Measurements from ENCODE around the gene SLAMF7. TPM values are rescaled to one million over a fixed set of nuclear protein-coding genes. Genes with fewer than 3 reads are reported as not detected.

The SLAMF7 gene
- total RNA-seq, 3 donors from 2014 or later, result 6.4 to 12.7 (median 10.1) TPM

DNA sequence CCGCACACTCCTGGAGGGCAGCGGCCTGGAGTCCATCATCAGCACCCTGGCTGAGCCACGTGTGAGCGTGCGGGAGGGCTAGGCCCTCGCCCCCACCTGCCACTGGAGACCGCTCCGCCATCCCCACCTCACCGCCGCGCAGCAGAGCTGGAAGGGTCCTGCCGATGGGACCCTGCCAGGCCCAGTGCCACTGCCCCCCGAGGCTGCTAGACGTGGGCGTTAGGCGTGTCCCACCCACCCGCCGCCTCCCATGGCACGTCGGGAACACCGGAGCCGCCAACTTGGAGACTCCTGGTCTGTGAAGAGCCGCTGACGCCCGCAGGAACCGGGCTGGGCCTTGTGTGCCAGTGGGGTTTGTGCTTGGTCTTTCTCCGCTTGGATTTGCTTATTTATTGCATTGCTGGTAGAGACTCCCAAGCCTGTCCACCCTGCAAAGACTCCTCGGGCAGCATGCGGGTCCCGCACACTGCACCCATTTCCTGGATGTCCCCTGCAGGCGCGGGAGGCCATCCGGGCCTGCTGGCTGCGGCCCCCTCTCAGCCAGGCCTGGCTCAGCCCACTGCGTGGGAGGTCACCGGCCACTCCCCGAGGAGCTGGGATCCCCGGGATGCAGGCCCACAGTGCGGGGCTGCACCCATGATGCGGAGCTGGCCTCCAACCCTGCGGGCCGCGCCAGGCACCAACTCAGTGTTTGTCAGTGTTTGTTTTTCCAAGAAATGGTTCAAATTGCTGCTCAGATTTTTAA, 63.0 kb downstream of the SLAMF7 start:
- Histone ChIP-seq H3K4me3 (no peak overlapping the region), H3K9me3 (peaks cover 6% of the 10 kb centered on the region), H3K36me3 (ENCODE audit: low read depth) (no peaks in the 10 kb centered on the region), H3K4me1 (ENCODE audit: low read depth) (no peaks in the 10 kb centered on the region)
- DNase-seq, result no peak
- ATAC-seq, result no peak
- intact Hi-C loops (cut with DNase I, micrococcal nuclease), result no loop called here
- TF ChIP-seq, protein P1, sequence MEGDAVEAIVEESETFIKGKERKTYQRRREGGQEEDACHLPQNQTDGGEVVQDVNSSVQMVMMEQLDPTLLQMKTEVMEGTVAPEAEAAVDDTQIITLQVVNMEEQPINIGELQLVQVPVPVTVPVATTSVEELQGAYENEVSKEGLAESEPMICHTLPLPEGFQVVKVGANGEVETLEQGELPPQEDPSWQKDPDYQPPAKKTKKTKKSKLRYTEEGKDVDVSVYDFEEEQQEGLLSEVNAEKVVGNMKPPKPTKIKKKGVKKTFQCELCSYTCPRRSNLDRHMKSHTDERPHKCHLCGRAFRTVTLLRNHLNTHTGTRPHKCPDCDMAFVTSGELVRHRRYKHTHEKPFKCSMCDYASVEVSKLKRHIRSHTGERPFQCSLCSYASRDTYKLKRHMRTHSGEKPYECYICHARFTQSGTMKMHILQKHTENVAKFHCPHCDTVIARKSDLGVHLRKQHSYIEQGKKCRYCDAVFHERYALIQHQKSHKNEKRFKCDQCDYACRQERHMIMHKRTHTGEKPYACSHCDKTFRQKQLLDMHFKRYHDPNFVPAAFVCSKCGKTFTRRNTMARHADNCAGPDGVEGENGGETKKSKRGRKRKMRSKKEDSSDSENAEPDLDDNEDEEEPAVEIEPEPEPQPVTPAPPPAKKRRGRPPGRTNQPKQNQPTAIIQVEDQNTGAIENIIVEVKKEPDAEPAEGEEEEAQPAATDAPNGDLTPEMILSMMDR (IDR thresholded peaks at IDR 0.05), result no peak

Other genes with a start within 250 kb of the SLAMF7 start
- 1 to 10 TPM; 1.2 to 2.6 (median 2.4) TPM for gene SLAMF6, start 216.0 kb upstream of the SLAMF7 start, total RNA-seq
- gene CD84, start 159.8 kb upstream of the SLAMF7 start, total RNA-seq, result 1 to 10 TPM; 3.8 to 7.3 (median 6.6) TPM
- gene SLAMF1, start 92.2 kb upstream of the SLAMF7 start, total RNA-seq, result 1 to 10 TPM; 1.1 to 2.2 (median 1.6) TPM
- 1 to 10 TPM; 5.9 to 8.6 (median 6.1) TPM for gene CD48, start 27.4 kb upstream of the SLAMF7 start, total RNA-seq
- 1 to 10 TPM; 1.3 to 2.5 (median 2.3) TPM for gene LY9, start 56.9 kb downstream of the SLAMF7 start, total RNA-seq
- gene CD244, start 123.6 kb downstream of the SLAMF7 start, total RNA-seq, result 1 to 10 TPM in 2 of 3 donors, under 1 TPM in 1; 0.96 to 1.4 (median 1.2) TPM
- gene ITLN1, start 145.9 kb downstream of the SLAMF7 start, total RNA-seq, result 100 to 1,000 TPM; 103 to 254 (median 221) TPM
- not detected for gene ITLN2, start 215.6 kb downstream of the SLAMF7 start, total RNA-seq